GM23338 (cell line): Measurements from ENCODE around the gene ACOT8. TPM values are rescaled to one million over a fixed set of nuclear protein-coding genes. Genes with fewer than 3 reads are reported as not detected.

Source experiments
- ATAC-seq: fragments of 200-7000 bp; cut with Tn5 transposase; 3 replicates; pipeline ENCODE4 v1.9.1; 2020
- DNase-seq: peaks from one replicate; pipeline ENCODE4 v3.0.0-alpha.2; 2015; ENCODE audit warnings: low spot score
- H2AFZ ChIP-seq: fragments of 200-600 bp; sonication (generic); 2 replicates; pipeline ENCODE4 v1.8.0; 2016; ENCODE audit warnings: antibody characterized with exemption, mild to moderate bottlenecking, moderate library complexity
- H3F3A ChIP-seq: fragments of 200-600 bp; sonication (generic); replicated peaks from 2 replicates; pipeline ENCODE4 v1.8.0; 2017; ENCODE audit warnings: antibody characterized with exemption, mixed run types, low read depth
- H3K27ac ChIP-seq: fragments of 200-600 bp; sonication (generic); 2 replicates; pipeline ENCODE4 v1.6.1; 2016; ENCODE audit warnings: low read depth
- H3K27me3 ChIP-seq: fragments of 200-600 bp; sonication (generic); 2 replicates; pipeline ENCODE4 v1.8.0; 2016; ENCODE audit warnings: mild to moderate bottlenecking, mixed run types, moderate library complexity; ENCODE audit not compliant: insufficient read depth
- H3K36me3 ChIP-seq: fragments of 200-600 bp; sonication (generic); 2 replicates; pipeline ENCODE4 v1.8.0; 2016; ENCODE audit warnings: mild to moderate bottlenecking; ENCODE audit not compliant: insufficient read depth
- H3K4me1 ChIP-seq: fragments of 200-600 bp; sonication (generic); 2 replicates; pipeline ENCODE4 v1.8.0; 2016; ENCODE audit warnings: mild to moderate bottlenecking, moderate library complexity; ENCODE audit not compliant: insufficient read depth
- H3K4me2 ChIP-seq: fragments of 200-600 bp; sonication (generic); 2 replicates; pipeline ENCODE4 v1.7.1; 2017; ENCODE audit warnings: mixed run types
- H3K4me3 ChIP-seq: fragments of 200-600 bp; sonication (generic); 2 replicates; pipeline ENCODE4 v1.6.1; 2016; ENCODE audit warnings: mixed run types
- H3K79me2 ChIP-seq: fragments of 200-600 bp; sonication (generic); replicated peaks from 2 replicates; pipeline ENCODE4 v1.8.0; 2017; ENCODE audit warnings: mild to moderate bottlenecking; ENCODE audit not compliant: insufficient read depth
- H3K9me2 ChIP-seq: fragments of 200-600 bp; sonication (generic); 2 replicates; pipeline ENCODE4 v1.8.0; 2017; ENCODE audit not compliant: insufficient read depth
- H4K20me1 ChIP-seq: fragments of 200-600 bp; sonication (generic); replicated peaks from 2 replicates; pipeline ENCODE4 v1.8.0; 2017; ENCODE audit warnings: mild to moderate bottlenecking; ENCODE audit not compliant: insufficient read depth
- H3K27ac Mint-ChIP-seq: 2 replicates; pipeline ENCODE4 v1.8.0; 2020; ENCODE audit warnings: inconsistent platforms, mild to moderate bottlenecking, moderate library complexity, mixed read lengths
- H3K27me3 Mint-ChIP-seq: 3 replicates; pipeline ENCODE4 v1.8.0; 2022; ENCODE audit warnings: low read depth, mild to moderate bottlenecking, moderate library complexity, mixed read lengths, inconsistent platforms; ENCODE audit not compliant: insufficient read depth, poor library complexity
- H3K36me3 Mint-ChIP-seq: 3 replicates; pipeline ENCODE4 v1.8.0; 2021; ENCODE audit warnings: low read depth, mild to moderate bottlenecking, inconsistent platforms, moderate library complexity, mixed read lengths
- H3K4me1 Mint-ChIP-seq: 3 replicates; pipeline ENCODE4 v1.8.0; 2020; ENCODE audit warnings: mild to moderate bottlenecking, inconsistent platforms, mixed read lengths
- H3K4me3 Mint-ChIP-seq: 3 replicates; pipeline ENCODE4 v1.8.0; 2021; ENCODE audit warnings: moderate library complexity, mild to moderate bottlenecking, inconsistent platforms, mixed read lengths
- H3K9me3 Mint-ChIP-seq: 3 replicates; pipeline ENCODE4 v1.8.0; 2020; ENCODE audit warnings: moderate library complexity, mild to moderate bottlenecking, inconsistent platforms, mixed read lengths
- CREB1 ChIP-seq: fragments of 250-450 bp; sonication (Bioruptor Pico); IDR thresholded peaks from 2 replicates; pipeline ENCODE4 v1.5.0; 2020; ENCODE audit warnings: low read depth, mild to moderate bottlenecking, moderate library complexity
- EZH2 ChIP-seq: fragments of 200-600 bp; sonication (generic); IDR thresholded peaks from one replicate; pipeline ENCODE4 v1.8.0; 2017; ENCODE audit warnings: antibody characterized with exemption, mild to moderate bottlenecking, low read depth; ENCODE audit not compliant: unreplicated experiment
- EZH2phosphoT487 ChIP-seq: fragments of 200-600 bp; sonication (generic); IDR thresholded peaks from one replicate; pipeline ENCODE4 v1.8.1; 2018; ENCODE audit warnings: antibody characterized with exemption; ENCODE audit not compliant: unreplicated experiment
- POLR2AphosphoS5 ChIP-seq: IDR thresholded peaks from 2 replicates; pipeline ENCODE4 v1.6.1; 2016; ENCODE audit warnings: antibody characterized with exemption, low read depth
- STAT1 ChIP-seq: IDR thresholded peaks from one replicate; pipeline ENCODE4 v1.6.1; 2016; ENCODE audit warnings: antibody characterized with exemption; ENCODE audit not compliant: unreplicated experiment
- ZNF114 ChIP-seq: fragments of 250-450 bp; sonication (Bioruptor Pico); IDR thresholded peaks from 2 replicates; pipeline ENCODE4 v1.5.0; 2020; ENCODE audit warnings: mild to moderate bottlenecking, moderate library complexity
- ZNF331 ChIP-seq: fragments of 250-450 bp; sonication (Bioruptor Pico); IDR thresholded peaks from 2 replicates; pipeline ENCODE4 v1.5.0; 2020; ENCODE audit warnings: low read depth, mild to moderate bottlenecking, moderate library complexity
- polyA plus RNA-seq: library from polyadenylated mRNA; unstranded; fragments of >200 nt; fragmentation: Nextera tagmentation; extraction: Ambion mirVana; gene quantifications from 2 replicates; pipeline ENCODE4 v1.2.1, GENCODE V29; 2016
- total RNA-seq: library from RNA; depleted of rRNA; stranded (reverse); fragments of >200 nt; shearing (Covaris generic); gene quantifications from 2 replicates; pipeline ENCODE4 v1.2.3, GENCODE V29; 2014
- TF ChIP-seq, protein P1 (sequence below), 2 experiments: fragments of 200-600 bp in 1 of 2; sonication (generic) in 1 of 2; conservative IDR thresholded peaks; 2 replicates each; pipeline versions ENCODE4 v1.5.1 to v1.6.1; 2016 to 2017; ENCODE audit warnings: antibody characterized with exemption in 2 of 2, low read depth in 2 of 2, mild to moderate bottlenecking in 2 of 2, moderate library complexity in 1 of 2
- TF ChIP-seq, protein P2 (sequence below): fragments of 250-450 bp; sonication (Bioruptor Pico); IDR thresholded peaks from 2 replicates; pipeline ENCODE4 v1.5.0; 2020; ENCODE audit warnings: mild to moderate bottlenecking, moderate library complexity

ACOT8 gene
- total and polyA plus RNA-seq, 2 experiments from 2014 or later, result 42.0 to 75.2 TPM

DNA sequence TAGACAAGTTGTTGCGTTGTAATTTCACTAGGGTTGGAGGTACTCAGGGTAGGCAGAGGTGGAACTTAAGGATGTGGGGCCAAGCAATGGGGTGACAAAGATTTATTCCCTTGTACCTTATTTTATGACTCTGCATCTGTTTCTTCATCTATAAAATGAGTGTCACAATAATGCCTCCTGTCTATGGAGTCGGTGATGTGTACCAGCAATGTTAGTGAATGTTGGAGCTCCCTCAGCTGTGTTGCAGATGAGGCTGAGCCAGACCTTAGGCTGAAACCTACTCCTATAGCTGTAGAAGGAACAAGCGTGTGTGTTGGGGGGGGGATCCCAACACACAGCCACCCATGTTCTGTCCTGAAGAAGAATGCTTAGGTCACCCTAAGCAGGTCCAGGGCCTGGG, 40.2 kb downstream of the ACOT8 start (continued):
- TF ChIP-seq, protein P1, sequence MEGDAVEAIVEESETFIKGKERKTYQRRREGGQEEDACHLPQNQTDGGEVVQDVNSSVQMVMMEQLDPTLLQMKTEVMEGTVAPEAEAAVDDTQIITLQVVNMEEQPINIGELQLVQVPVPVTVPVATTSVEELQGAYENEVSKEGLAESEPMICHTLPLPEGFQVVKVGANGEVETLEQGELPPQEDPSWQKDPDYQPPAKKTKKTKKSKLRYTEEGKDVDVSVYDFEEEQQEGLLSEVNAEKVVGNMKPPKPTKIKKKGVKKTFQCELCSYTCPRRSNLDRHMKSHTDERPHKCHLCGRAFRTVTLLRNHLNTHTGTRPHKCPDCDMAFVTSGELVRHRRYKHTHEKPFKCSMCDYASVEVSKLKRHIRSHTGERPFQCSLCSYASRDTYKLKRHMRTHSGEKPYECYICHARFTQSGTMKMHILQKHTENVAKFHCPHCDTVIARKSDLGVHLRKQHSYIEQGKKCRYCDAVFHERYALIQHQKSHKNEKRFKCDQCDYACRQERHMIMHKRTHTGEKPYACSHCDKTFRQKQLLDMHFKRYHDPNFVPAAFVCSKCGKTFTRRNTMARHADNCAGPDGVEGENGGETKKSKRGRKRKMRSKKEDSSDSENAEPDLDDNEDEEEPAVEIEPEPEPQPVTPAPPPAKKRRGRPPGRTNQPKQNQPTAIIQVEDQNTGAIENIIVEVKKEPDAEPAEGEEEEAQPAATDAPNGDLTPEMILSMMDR (conservative IDR thresholded peaks at IDR 0.05; ENCODE audit: low read depth in 2 of 2), result no peak
- no peak for TF ChIP-seq ZNF114 (CRISPR knock-in tag)
- no peak for TF ChIP-seq EZH2phosphoT487
- TF ChIP-seq CREB1 (CRISPR knock-in tag), result no peak
- no peak for TF ChIP-seq ZNF331 (CRISPR knock-in tag)
- TF ChIP-seq POLR2AphosphoS5, result no peak
- no peak for TF ChIP-seq STAT1
- TF ChIP-seq EZH2, result no peak

DNA sequence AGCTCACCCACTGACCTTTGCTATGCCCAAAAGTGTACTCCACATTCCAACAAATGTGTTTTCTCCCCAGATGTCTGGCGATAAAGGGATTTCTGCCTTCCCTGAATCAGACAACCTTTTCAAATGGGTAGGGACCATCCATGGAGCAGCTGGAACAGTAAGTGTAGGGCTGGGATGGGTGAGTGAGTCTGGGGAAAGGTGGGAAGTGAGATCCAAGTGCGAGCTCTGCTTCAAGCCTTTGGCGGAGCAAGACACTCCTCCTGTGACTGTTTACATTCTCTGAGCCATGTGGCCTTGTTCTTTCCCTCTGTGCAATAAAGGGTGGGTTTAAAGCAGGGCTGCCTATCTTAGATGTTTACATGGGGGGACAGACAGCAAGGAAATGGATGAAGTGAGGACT, 42.9 kb downstream of the ACOT8 start:
- Mint-ChIP-seq H3K9me3 (no peaks in the 10 kb centered on the region), H3K27ac (no peak overlapping the region), H3K36me3 (peaks cover 71% of the 10 kb centered on the region), H3K4me3 (peak overlapping the region; percentile 50; the same call in 2 of the 3 replicates), H3K4me1 (peaks cover 19% of the 10 kb centered on the region), H3K27me3 (peaks cover 5% of the 10 kb centered on the region)
- Histone ChIP-seq H3K4me1 (peaks cover 14% of the 10 kb centered on the region), H3K27ac (peak overlapping the region; percentile 50; the same call in 1 of the 2 replicates), H3K27me3 (no peaks in the 10 kb centered on the region), H2AFZ (no peak overlapping the region), H3K4me2 (no peak overlapping the region), H3K4me3 (no peak overlapping the region), H4K20me1 (peaks cover 12% of the 10 kb centered on the region), H3F3A (peaks cover 45% of the 10 kb centered on the region), H3K9me2 (no peaks in the 10 kb centered on the region), H3K36me3 (peaks cover 42% of the 10 kb centered on the region), H3K79me2 (peaks cover 26% of the 10 kb centered on the region)
- DNase-seq, result no peak
- no peak for TF ChIP-seq STAT1
- TF ChIP-seq, protein P2, sequence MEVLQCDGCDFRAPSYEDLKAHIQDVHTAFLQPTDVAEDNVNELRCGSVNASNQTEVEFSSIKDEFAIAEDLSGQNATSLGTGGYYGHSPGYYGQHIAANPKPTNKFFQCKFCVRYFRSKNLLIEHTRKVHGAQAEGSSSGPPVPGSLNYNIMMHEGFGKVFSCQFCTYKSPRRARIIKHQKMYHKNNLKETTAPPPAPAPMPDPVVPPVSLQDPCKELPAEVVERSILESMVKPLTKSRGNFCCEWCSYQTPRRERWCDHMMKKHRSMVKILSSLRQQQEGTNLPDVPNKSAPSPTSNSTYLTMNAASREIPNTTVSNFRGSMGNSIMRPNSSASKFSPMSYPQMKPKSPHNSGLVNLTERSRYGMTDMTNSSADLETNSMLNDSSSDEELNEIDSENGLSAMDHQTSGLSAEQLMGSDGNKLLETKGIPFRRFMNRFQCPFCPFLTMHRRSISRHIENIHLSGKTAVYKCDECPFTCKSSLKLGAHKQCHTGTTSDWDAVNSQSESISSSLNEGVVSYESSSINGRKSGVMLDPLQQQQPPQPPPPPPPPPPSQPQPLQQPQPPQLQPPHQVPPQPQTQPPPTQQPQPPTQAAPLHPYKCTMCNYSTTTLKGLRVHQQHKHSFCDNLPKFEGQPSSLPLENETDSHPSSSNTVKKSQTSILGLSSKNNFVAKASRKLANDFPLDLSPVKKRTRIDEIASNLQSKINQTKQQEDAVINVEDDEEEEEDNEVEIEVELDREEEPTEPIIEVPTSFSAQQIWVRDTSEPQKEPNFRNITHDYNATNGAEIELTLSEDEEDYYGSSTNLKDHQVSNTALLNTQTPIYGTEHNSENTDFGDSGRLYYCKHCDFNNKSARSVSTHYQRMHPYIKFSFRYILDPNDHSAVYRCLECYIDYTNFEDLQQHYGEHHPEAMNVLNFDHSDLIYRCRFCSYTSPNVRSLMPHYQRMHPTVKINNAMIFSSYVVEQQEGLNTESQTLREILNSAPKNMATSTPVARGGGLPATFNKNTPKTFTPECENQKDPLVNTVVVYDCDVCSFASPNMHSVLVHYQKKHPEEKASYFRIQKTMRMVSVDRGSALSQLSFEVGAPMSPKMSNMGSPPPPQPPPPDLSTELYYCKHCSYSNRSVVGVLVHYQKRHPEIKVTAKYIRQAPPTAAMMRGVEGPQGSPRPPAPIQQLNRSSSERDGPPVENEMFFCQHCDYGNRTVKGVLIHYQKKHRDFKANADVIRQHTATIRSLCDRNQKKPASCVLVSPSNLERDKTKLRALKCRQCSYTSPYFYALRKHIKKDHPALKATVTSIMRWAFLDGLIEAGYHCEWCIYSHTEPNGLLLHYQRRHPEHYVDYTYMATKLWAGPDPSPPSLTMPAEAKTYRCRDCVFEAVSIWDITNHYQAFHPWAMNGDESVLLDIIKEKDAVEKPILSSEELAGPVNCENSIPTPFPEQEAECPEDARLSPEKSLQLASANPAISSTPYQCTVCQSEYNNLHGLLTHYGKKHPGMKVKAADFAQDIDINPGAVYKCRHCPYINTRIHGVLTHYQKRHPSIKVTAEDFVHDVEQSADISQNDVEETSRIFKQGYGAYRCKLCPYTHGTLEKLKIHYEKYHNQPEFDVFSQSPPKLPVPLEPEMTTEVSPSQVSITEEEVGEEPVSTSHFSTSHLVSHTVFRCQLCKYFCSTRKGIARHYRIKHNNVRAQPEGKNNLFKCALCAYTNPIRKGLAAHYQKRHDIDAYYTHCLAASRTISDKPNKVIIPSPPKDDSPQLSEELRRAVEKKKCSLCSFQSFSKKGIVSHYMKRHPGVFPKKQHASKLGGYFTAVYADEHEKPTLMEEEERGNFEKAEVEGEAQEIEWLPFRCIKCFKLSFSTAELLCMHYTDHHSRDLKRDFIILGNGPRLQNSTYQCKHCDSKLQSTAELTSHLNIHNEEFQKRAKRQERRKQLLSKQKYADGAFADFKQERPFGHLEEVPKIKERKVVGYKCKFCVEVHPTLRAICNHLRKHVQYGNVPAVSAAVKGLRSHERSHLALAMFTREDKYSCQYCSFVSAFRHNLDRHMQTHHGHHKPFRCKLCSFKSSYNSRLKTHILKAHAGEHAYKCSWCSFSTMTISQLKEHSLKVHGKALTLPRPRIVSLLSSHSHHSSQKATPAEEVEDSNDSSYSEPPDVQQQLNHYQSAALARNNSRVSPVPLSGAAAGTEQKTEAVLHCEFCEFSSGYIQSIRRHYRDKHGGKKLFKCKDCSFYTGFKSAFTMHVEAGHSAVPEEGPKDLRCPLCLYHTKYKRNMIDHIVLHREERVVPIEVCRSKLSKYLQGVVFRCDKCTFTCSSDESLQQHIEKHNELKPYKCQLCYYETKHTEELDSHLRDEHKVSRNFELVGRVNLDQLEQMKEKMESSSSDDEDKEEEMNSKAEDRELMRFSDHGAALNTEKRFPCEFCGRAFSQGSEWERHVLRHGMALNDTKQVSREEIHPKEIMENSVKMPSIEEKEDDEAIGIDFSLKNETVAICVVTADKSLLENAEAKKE (CRISPR knock-in tag), result no peak
- ATAC-seq, result no peak
